K562 (cell line): ENCODE data around the gene SMC4. TPM values are rescaled to one million over a fixed set of nuclear protein-coding genes. Genes with fewer than 3 reads are reported as not detected.

Experiments
- ARID1B ChIP-seq: fragments of 450-650 bp; IDR thresholded peaks from 2 replicates; pipeline ENCODE4 v1.6.1; 2016; ENCODE audit warnings: antibody characterized with exemption, mild to moderate bottlenecking, inconsistent platforms
- HNRNPK ChIP-seq: fragments of 200-400 bp; formaldehyde crosslinking; IDR thresholded peaks from one replicate; pipeline ENCODE4 v1.6.1; 2018; ENCODE audit warnings: mild to moderate bottlenecking, low read depth, low read length; ENCODE audit not compliant: poor library complexity, severe bottlenecking
- MCM2 ChIP-seq: fragments of 450-650 bp; IDR thresholded peaks from 2 replicates; pipeline ENCODE4 v1.6.1; 2017; ENCODE audit warnings: low read depth, mild to moderate bottlenecking
- MED1 ChIP-seq: sonication (generic); formaldehyde crosslinking; IDR thresholded peaks from 2 replicates; pipeline ENCODE4 v1.8.1; 2023; ENCODE audit warnings: missing genetic modification reagents, borderline replicate concordance
- NCOA6 ChIP-seq: fragments of 450-650 bp; IDR thresholded peaks from 2 replicates; pipeline ENCODE4 v1.6.1; 2017; ENCODE audit warnings: mild to moderate bottlenecking
- NEUROD1 ChIP-seq: fragments of 150-350 bp; IDR thresholded peaks from 2 replicates; pipeline ENCODE4 v1.6.1; 2014; ENCODE audit warnings: borderline replicate concordance, low read length, low read depth; ENCODE audit not compliant: partially characterized antibody
- NUFIP1 ChIP-seq: fragments of 450-650 bp; IDR thresholded peaks from 2 replicates; pipeline ENCODE4 v1.6.1; 2018; ENCODE audit not compliant: partially characterized antibody
- SLC30A9 ChIP-seq: fragments of 250-450 bp; sonication (Bioruptor Pico); IDR thresholded peaks from 2 replicates; pipeline ENCODE4 v1.8.0; 2022; ENCODE audit warnings: mild to moderate bottlenecking, moderate library complexity
- SNIP1 ChIP-seq: fragments of 450-650 bp; IDR thresholded peaks from 2 replicates; pipeline ENCODE4 v1.7.1; 2017; ENCODE audit warnings: low read depth, mild to moderate bottlenecking
- polyA plus RNA-seq, 8 experiments: library from polyadenylated mRNA; depleted of rRNA in 4 of 8; stranded (reverse) in 5 of 8; unstranded in 3 of 8; fragments of >200 nt; fragmentation: Nextera tagmentation in 2 of 8; fragmentation: Illumina TruSeq in 1 of 8; extraction: Ambion mirVana in 2 of 8; extraction: Trizol in 1 of 8; gene quantifications; 2 replicates each; pipeline versions ENCODE4 v1.2.1 to v1.2.3, GENCODE V29; 2011 to 2014; ENCODE audit warnings: inconsistent platforms in 1 of 8, missing spikeins in 1 of 8
- total RNA-seq, 7 experiments: library from RNA; depleted of rRNA in 6 of 7; stranded (reverse); fragments of >200 nt in 6 of 7; fragmentation: Illumina TruSeq in 2 of 7; extraction: Trizol in 2 of 7; gene quantifications; 2 replicates each; pipeline versions ENCODE4 v1.2.1 to v1.2.3, GENCODE V29; 2011 to 2021; ENCODE audit warnings: low replicate concordance in 1 of 7
- TF ChIP-seq, protein P1 (sequence below), 2 experiments: fragments of 450-650 bp; conservative IDR thresholded peaks; 2 replicates each; pipeline ENCODE4 v1.6.1; 2017; ENCODE audit warnings: mild to moderate bottlenecking in 2 of 2, moderate library complexity in 2 of 2
- TF ChIP-seq, protein P2 (sequence below): fragments of 450-650 bp; formaldehyde crosslinking; IDR thresholded peaks from 2 replicates; pipeline ENCODE4 v1.4.0; 2022; ENCODE audit warnings: missing genetic modification characterization
- TF ChIP-seq, protein P3 (sequence below): sonication (generic); IDR thresholded peaks from 2 replicates; pipeline ENCODE4 v1.6.1; 2016
- TF ChIP-seq, protein P4 (sequence below): fragments of 450-650 bp; conservative IDR thresholded peaks from 2 replicates; pipeline ENCODE4 v1.6.1; 2016; ENCODE audit warnings: missing genetic modification characterization, low read depth, mild to moderate bottlenecking, missing compliant biosample characterization, moderate library complexity
- TF ChIP-seq, protein P5 (sequence below): fragments of 450-650 bp; formaldehyde crosslinking; IDR thresholded peaks from 2 replicates; pipeline ENCODE4 v1.4.0; 2020; ENCODE audit warnings: mild to moderate bottlenecking, mixed read lengths
- TF ChIP-seq, protein P6 (sequence below): conservative IDR thresholded peaks from 2 replicates; pipeline ENCODE4 v1.6.1; 2011; ENCODE audit warnings: low read depth, mild to moderate bottlenecking, low read length; ENCODE audit not compliant: control insufficient read depth
- TF ChIP-seq, protein P7 (sequence below): fragments of 250-450 bp; sonication (Bioruptor Pico); IDR thresholded peaks from 2 replicates; pipeline ENCODE4 v1.8.0; 2021; ENCODE audit warnings: mild to moderate bottlenecking, moderate library complexity

The SMC4 gene
- total and polyA plus RNA-seq, 9 of the 15 experiments (the other 6 are each of a cell fraction or from before 2014, with no cell fraction given): 87.9 to 347 (median 176) TPM

DNA sequence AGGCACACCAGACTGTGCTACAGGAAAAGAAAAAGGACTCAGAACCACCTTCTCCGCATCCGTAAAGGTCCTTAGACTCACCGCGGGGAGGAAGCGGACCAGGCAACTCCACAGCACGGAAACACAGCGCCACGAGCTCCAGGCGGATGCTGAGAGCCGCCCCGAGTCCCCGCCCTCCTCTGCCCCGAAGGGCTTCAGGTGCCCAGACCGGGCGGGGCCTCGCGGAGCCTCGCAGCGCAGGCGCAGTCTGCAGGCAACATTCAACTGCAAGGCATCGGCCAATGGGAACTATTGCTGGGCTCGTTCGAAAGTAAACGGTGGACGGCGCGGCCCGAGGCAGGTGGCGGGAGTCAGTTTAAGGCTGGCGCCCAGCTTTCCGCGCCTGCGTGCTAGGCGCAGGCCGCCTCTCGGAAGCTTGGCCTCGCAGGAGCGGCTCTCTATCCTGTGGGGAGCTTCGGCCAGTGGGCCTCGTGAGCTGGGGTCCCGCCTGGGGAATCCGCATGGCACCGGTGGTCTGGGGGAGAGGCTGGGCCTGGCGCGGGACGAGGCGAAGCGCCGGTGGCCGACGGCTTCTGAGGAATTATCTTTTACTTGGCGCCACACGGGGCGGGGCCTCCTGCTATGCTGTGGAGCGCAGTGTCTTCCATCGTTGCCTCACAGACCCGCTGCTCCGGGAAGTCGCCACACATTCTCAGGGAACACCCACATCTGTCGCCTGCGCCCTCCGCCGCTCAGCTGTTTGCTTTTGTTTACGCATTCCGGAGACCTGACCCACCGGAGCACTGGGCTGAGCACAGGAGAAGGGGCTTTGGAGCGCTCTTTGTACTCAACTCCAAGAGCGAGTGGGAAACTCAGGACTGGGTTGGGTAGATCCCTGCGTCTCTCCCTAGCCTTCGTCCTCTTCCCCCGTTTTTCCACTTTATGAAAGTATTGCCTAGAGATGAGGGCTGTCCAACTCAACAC is 50.5 kb downstream of the SMC4 start, which contains the start of gene TRIM59 (continued):
- TF ChIP-seq, protein P1, sequence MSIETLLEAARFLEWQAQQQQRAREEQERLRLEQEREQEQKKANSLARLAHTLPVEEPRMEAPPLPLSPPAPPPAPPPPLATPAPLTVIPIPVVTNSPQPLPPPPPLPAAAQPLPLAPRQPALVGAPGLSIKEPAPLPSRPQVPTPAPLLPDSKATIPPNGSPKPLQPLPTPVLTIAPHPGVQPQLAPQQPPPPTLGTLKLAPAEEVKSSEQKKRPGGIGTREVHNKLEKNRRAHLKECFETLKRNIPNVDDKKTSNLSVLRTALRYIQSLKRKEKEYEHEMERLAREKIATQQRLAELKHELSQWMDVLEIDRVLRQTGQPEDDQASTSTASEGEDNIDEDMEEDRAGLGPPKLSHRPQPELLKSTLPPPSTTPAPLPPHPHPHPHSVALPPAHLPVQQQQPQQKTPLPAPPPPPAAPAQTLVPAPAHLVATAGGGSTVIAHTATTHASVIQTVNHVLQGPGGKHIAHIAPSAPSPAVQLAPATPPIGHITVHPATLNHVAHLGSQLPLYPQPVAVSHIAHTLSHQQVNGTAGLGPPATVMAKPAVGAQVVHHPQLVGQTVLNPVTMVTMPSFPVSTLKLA (conservative IDR thresholded peaks at IDR 0.05): peak; percentile 88 to 92
- TF ChIP-seq, protein P2, sequence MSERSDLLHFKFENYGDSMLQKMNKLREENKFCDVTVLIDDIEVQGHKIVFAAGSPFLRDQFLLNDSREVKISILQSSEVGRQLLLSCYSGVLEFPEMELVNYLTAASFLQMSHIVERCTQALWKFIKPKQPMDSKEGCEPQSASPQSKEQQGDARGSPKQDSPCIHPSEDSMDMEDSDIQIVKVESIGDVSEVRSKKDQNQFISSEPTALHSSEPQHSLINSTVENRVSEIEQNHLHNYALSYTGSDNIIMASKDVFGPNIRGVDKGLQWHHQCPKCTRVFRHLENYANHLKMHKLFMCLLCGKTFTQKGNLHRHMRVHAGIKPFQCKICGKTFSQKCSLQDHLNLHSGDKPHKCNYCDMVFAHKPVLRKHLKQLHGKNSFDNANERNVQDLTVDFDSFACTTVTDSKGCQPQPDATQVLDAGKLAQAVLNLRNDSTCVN (CRISPR knock-in tag): peak; percentile 49; the same call in 1 of the 2 replicates
- TF ChIP-seq MCM2 (no peak), SNIP1 (no peak), MED1 (no peak), NEUROD1 (peak; percentile 18), ARID1B (peak; percentile 30; the same call in 1 of the 2 replicates), HNRNPK (no peak), NUFIP1 (peak; percentile 77), NCOA6 (peak; percentile 40; the same call in 1 of the 2 replicates), SLC30A9 (CRISPR knock-in tag) (no peak)
- TF ChIP-seq, protein P3, sequence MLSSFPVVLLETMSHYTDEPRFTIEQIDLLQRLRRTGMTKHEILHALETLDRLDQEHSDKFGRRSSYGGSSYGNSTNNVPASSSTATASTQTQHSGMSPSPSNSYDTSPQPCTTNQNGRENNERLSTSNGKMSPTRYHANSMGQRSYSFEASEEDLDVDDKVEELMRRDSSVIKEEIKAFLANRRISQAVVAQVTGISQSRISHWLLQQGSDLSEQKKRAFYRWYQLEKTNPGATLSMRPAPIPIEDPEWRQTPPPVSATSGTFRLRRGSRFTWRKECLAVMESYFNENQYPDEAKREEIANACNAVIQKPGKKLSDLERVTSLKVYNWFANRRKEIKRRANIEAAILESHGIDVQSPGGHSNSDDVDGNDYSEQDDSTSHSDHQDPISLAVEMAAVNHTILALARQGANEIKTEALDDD: no peak
- TF ChIP-seq, protein P4, sequence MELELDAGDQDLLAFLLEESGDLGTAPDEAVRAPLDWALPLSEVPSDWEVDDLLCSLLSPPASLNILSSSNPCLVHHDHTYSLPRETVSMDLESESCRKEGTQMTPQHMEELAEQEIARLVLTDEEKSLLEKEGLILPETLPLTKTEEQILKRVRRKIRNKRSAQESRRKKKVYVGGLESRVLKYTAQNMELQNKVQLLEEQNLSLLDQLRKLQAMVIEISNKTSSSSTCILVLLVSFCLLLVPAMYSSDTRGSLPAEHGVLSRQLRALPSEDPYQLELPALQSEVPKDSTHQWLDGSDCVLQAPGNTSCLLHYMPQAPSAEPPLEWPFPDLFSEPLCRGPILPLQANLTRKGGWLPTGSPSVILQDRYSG (tag): peak; percentile 71; the same call in 1 of the 2 replicates
- TF ChIP-seq, protein P5, sequence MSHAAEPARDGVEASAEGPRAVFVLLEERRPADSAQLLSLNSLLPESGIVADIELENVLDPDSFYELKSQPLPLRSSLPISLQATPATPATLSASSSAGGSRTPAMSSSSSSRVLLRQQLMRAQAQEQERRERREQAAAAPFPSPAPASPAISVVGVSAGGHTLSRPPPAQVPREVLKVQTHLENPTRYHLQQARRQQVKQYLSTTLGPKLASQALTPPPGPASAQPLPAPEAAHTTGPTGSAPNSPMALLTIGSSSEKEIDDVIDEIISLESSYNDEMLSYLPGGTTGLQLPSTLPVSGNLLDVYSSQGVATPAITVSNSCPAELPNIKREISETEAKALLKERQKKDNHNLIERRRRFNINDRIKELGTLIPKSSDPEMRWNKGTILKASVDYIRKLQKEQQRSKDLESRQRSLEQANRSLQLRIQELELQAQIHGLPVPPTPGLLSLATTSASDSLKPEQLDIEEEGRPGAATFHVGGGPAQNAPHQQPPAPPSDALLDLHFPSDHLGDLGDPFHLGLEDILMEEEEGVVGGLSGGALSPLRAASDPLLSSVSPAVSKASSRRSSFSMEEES (CRISPR knock-in tag): no peak
- TF ChIP-seq, protein P6, sequence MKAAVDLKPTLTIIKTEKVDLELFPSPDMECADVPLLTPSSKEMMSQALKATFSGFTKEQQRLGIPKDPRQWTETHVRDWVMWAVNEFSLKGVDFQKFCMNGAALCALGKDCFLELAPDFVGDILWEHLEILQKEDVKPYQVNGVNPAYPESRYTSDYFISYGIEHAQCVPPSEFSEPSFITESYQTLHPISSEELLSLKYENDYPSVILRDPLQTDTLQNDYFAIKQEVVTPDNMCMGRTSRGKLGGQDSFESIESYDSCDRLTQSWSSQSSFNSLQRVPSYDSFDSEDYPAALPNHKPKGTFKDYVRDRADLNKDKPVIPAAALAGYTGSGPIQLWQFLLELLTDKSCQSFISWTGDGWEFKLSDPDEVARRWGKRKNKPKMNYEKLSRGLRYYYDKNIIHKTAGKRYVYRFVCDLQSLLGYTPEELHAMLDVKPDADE: peak; percentile 65; the same call in 1 of the 2 replicates
- TF ChIP-seq, protein P7, sequence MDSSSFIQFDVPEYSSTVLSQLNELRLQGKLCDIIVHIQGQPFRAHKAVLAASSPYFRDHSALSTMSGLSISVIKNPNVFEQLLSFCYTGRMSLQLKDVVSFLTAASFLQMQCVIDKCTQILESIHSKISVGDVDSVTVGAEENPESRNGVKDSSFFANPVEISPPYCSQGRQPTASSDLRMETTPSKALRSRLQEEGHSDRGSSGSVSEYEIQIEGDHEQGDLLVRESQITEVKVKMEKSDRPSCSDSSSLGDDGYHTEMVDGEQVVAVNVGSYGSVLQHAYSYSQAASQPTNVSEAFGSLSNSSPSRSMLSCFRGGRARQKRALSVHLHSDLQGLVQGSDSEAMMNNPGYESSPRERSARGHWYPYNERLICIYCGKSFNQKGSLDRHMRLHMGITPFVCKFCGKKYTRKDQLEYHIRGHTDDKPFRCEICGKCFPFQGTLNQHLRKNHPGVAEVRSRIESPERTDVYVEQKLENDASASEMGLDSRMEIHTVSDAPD (CRISPR knock-in tag): no peak
